ENCODE results near the gene SERPINH1.
A peak's percentile ranks its signal among the peaks of the same experiment; 100 is the strongest.

The SERPINH1 gene

DNA sequence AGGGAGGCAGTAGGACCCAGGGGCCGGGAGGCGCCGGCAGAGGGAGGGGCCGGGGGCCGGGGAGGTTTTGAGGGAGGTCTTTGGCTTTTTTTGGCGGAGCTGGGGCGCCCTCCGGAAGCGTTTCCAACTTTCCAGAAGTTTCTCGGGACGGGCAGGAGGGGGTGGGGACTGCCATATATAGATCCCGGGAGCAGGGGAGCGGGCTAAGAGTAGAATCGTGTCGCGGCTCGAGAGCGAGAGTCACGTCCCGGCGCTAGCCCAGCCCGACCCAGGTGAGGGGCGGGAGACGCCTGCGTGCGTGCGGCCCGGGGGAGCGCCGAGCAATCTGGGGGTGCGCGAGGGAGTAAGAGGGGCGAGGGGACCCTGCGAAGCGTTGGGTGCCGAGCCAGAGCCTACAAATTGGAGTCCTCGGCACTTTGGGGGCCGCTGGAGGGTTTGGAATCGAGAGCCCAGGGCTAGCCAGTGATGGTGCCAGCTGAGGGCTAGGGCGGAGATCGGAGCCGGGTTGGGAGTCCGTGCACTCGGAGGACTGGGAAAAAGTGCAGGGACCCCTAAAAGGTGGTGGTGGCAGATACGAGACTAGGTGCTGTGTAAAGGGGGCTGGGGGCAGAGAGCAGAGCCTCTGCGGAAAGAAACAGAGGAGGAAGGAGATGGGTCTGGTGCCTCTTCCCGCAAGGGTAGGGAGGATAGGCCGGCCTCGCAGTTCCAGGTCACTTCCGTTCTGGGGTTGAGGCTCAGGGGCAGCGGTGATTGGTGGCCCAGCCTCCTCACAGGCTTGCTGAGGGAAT lies at the start of gene SERPINH1:
SERPINH1 (plus strand) TSS at position 206 of the 788 bp plus-strand sequence. CDS start 4,097 bp downstream, outside the sequence.
- DNase-seq: peak; percentile 81

DNA sequence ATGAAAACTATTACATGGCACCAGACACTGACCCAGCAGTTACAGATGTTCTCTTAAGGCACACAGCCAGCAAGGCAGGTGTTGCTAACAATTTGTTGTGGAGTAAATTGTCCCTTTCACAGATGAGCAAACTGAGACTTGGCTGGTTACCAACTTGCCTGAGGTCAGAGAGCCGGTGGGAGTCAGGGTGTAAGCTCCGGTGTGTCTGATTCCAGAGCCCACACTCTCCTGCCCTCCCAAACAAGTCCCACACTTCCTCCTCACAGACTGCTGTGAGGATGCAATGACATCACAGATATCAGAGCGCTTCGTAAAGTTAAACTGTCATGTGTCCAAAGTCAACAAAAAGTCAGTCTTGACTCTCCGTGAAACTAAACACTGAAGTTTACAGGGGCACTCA lies 48.8 kb upstream of the SERPINH1 start:
- no peak for DNase-seq

DNA sequence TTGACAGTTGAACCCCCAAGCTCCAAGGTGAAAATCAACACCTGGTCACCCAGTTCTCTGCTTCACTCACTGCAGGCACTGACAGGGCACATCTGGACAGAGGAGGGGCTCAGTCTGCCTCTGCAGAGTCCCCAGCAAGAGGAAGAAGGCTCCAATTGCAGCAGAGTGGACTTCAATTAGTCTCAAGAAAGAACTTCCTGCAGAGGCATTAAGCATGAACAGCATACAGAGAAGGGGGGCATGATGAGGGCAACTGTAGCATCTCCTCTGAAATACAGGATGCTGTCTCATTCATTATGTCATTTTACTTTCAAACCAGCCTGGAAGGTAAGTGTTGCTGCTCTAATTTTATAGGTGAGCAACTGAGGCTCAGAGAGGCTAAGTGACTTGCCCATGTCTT lies 47.5 kb upstream of the SERPINH1 start:
- no peak for DNase-seq

- DNase-seq: no peak
These were observed 45.9 kb upstream of the SERPINH1 start for GRCh38 chr11:75516140-75516539.

- DNase-seq: no peak
These were observed 45.2 kb upstream of the SERPINH1 start for GRCh38 chr11:75516886-75517285.

- no peak for DNase-seq
These were observed 43.9 kb upstream of the SERPINH1 start for GRCh38 chr11:75518204-75518549.

GRCh38 chr11:75518771-75519653 lies 43.0 kb upstream of the SERPINH1 start:
- no peak for DNase-seq

- DNase-seq: no peak
These were observed 41.4 kb upstream of the SERPINH1 start for GRCh38 chr11:75520688-75521087.

DNA sequence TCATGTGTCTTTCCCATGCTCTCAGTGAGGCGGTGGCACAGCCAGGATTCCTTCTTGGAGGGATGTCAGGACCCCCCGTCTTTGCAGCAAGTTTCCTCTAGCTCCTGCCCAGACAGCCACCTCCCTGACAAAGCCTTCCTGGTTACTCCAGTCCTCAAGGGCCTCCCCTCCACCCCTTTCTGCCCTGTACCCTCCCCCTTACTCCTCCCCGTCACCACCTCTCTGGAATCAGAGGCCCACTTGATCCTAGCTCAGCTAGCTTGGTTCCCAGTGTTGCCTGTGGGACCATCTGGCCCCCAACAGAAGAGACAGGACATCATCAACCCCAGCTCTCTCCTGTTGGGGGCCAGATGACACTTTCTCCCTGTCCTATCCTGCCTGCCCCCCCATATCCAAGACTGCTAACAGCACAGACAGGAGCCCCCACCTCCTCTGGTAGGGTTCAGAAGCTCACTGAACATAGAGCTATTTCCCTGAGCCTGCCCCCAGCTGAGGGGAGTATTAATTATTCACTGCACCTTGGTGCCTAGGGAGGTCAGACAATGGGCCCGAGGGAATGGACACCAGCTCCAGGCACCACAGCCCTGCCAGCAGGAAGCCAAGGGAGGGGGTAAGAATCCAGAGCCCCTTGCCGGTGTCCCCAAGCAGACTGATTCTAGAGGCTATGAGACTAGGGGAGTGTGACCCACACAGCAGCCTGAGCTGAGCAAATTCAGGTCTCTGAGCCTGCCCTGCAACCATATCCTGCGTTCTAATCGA lies 39.6 kb upstream of the SERPINH1 start:
- DNase-seq: no peak

- DNase-seq: no peak
These were observed 38.9 kb upstream of the SERPINH1 start for GRCh38 chr11:75523189-75523588.

- no peak for DNase-seq
These were observed 38.0 kb upstream of the SERPINH1 start for GRCh38 chr11:75523811-75524664.

DNA sequence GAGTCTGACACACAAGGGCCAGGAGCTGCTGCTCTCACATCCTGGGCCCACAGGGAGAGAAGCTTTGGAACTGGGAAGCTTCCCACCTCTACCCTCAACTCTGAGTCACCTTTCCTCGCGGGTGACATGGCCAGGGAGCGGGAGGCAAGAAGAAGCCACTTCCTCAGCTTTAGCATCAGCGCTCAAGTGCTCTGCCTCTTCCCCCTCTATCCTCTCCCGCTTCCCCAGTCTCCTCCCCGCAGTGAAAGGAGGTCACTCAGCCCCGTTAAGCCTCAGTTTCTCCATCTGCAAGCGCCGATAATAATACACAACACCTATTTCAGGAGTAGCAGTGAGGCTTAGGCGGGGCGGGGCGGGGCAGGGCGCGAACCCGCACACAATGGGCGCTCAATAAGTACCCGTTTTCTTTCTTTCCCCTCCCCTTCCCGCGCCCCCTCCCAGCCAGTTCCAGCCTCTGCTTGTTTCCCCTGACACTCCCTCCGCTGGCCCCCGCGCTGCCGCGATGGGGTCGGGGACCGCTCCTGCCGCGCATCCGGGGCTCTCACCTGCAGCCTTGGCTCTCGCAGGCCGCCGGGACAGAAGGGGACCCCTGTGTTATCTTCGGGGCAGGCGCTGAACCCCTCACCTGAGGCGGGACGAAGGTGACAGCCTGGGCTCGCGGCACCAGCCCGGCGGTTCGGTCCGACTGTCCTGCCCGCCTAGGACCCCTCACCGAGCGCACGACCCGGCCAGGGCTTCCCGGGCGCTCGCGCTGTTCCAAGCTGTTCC lies 37.2 kb upstream of the SERPINH1 start:
- DNase-seq: peak; percentile 21

- DNase-seq: peak; percentile 87
These were observed 36.4 kb upstream of the SERPINH1 start, which contains the start of gene GDPD5 for GRCh38 chr11:75525433-75526191. TSS of gene GDPD5 (minus strand) at chr11:75525941. CDS start at chr11:75477735, 48,206 bp downstream.

GRCh38 chr11:75526192-75526541 lies 35.9 kb upstream of the SERPINH1 start:
- DNase-seq: no peak

GRCh38 chr11:75527130-75527529 lies 34.9 kb upstream of the SERPINH1 start:
- DNase-seq: no peak

DNA sequence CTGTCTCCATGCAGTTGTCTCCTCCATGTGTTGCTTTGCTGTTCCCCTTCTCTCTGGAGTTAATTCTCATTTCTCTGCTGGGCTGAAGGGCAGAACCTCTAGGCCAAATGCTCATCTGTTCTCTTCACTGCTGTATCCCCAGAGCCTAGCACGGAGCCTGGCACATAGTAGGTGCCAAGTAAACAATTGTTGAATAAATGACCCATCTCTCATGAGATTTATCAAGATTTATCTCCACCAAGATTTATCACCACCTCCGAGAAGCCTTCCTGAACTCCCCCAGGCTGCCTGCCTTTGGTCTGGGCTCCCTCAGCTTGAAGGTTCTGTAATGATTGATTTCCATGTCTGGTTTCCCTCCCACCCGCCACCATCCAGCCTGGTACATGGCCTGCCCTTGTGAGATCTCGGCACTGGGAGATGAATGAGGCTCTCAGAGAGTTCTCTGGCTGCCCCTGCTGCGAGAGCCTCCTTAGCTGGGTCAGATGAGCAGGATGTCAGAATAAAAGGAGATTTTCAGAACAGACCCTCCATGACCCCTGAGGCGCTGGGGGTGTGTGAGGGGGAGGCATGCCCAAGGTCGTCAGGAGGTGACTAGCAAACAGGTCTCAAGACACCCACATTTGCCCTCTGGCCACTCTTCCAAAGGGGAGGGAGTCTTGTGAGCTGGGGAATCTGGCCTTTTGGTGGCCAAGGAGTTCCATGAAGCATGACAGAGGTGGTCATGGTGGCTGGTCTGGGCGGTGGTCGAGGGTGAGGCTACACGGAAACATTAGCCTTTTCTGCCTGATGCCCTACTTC lies 33.9 kb upstream of the SERPINH1 start:
- DNase-seq: no peak

- no peak for DNase-seq
These were observed 31.5 kb upstream of the SERPINH1 start for GRCh38 chr11:75530577-75530976.

- DNase-seq: no peak
These were observed 30.7 kb upstream of the SERPINH1 start for GRCh38 chr11:75531325-75531724.

DNA sequence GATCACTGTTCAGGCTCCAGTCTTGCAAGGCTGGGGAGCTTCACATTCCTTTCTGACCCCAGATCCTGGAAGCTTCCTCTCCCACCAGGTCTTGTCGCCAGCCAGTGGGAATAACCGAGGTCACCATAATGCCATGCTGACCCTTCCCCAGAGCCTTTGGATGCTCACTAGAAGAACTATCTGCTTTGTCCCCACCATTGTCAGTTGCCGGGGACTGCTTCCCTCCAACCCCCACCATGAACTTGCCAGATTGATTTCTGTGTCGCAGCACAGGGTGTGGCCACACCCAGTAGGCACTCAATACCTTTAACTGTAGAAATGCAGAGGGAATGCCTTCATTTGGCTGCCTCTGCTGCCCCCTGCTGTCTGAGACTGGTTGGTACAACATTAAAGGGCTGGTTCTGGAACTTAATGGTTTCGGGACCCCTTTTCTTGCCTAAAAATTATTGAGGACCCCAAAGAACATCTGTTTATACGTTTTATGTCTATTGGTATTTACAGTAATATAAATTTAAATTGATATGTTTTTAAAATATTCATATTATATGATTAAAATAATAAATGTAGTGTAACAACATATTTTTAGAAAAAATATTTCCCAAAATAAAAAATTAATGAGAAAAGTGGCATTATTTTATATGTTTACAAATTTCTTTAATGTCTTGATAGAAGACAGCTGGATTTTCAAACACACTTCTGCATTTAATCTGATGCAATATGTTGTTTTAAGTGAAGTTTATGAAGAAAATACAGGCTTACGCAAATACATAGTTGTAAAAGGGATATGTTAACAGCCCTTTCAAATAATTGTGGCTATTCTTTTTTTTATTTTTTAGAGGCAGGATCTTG lies 29.6 kb upstream of the SERPINH1 start:
- peak; percentile 87 for DNase-seq
